ENCODE results near the gene IL2RA.

GRCh38 chr10:5988336-5988920, 73.7 kb downstream of the IL2RA start:
- TF ChIP-seq POLR2A (IDR thresholded peaks at IDR 0.05) (no peak), CTCF (IDR thresholded peaks at IDR 0.05) (no peak), POLR2AphosphoS5 (IDR thresholded peaks at IDR 0.05) (no peak)

Measured in breast epithelium (tissue), 3 donors.